Liver (tissue), 3 donors: ENCODE results near the gene TNF.

Experiments used
- CTCF ChIP-seq: fragments of 150-350 bp; IDR thresholded peaks from 2 replicates; pipeline ENCODE4 v1.5.1; 2017; ENCODE audit warnings: improper control_type of control experiment, low read depth, low read length; ENCODE audit not compliant: missing input control
- FOXA1 ChIP-seq: IDR thresholded peaks from 2 replicates; pipeline ENCODE4 v1.6.1; 2016; ENCODE audit warnings: antibody characterized with exemption
- MAX ChIP-seq: IDR thresholded peaks from 2 replicates; pipeline ENCODE4 v1.6.1; 2016; ENCODE audit warnings: antibody characterized with exemption
- RAD21 ChIP-seq, 2 donors: IDR thresholded peaks; 2 replicates each; pipeline ENCODE4 v1.6.1; 2016; ENCODE audit warnings: antibody characterized with exemption in 2 of 2, mild to moderate bottlenecking in 2 of 2
- RXRA ChIP-seq, 2 donors: IDR thresholded peaks; 2 replicates each; pipeline ENCODE4 v1.6.1; 2017 to 2018; ENCODE audit warnings: antibody characterized with exemption in 2 of 2, mild to moderate bottlenecking in 1 of 2
- YY1 ChIP-seq: IDR thresholded peaks from 2 replicates; pipeline ENCODE4 v1.6.1; 2016; ENCODE audit warnings: antibody characterized with exemption, mild to moderate bottlenecking
- ZBTB33 ChIP-seq: IDR thresholded peaks from 2 replicates; pipeline ENCODE4 v1.6.1; 2016; ENCODE audit warnings: antibody characterized with exemption
- donor health status: healthy.
- donor health status: healthy.

DNA sequence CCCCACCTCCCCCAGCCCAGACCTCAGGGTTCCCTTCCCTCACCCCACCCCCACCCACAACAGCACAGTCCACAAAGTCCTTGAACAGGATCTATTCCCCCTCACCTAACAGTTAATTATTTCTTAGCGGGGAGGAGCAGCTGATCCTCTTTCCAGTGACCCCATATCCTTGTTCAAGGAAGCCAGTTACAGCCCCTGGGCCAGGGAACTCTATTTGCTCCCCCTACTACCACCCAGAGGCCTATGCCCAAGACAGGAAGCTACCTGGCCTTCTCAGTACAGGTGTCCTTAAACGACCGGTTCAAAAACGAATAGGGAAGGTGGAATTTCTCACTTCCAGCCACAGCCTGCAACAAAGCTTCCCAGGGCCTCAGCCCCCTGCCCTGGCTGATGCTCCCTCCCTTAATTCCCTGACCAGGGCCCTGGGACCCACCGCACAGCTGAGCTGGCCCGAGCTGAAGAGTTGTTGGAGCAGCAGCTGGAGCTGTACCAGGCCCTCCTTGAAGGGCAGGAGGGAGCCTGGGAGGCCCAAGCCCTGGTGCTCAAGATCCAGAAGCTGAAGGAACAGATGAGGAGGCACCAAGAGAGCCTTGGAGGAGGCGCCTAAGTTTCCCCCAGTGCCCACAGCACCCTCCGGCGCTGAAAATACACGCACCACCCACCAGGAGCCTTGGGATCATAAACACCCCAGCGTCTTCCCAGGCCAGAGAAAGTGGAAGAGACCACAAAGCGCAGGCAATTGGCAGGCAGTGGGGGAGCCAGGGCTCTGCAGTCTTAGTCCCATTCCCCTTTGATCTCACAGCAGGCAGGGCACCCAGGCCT lies 45.8 kb upstream of the TNF start:
- TF ChIP-seq CTCF (no peak), ZBTB33 (no peak), RAD21 (IDR thresholded peaks at IDR 0.05) (no peak), FOXA1 (no peak), MAX (no peak), RXRA (IDR thresholded peaks at IDR 0.05) (no peak), YY1 (no peak)
